GM19193 (cell line): ENCODE data around the gene RAB40C.
A peak's percentile ranks its signal among the peaks of the same experiment; 100 is the strongest.

Experiments used
- POLR2A ChIP-seq: IDR thresholded peaks from 4 replicates; pipeline ENCODE4 v1.6.1; 2011; ENCODE audit not compliant: insufficient read depth, insufficient read length; ENCODE audit errors: extremely low read depth

The RAB40C gene

DNA sequence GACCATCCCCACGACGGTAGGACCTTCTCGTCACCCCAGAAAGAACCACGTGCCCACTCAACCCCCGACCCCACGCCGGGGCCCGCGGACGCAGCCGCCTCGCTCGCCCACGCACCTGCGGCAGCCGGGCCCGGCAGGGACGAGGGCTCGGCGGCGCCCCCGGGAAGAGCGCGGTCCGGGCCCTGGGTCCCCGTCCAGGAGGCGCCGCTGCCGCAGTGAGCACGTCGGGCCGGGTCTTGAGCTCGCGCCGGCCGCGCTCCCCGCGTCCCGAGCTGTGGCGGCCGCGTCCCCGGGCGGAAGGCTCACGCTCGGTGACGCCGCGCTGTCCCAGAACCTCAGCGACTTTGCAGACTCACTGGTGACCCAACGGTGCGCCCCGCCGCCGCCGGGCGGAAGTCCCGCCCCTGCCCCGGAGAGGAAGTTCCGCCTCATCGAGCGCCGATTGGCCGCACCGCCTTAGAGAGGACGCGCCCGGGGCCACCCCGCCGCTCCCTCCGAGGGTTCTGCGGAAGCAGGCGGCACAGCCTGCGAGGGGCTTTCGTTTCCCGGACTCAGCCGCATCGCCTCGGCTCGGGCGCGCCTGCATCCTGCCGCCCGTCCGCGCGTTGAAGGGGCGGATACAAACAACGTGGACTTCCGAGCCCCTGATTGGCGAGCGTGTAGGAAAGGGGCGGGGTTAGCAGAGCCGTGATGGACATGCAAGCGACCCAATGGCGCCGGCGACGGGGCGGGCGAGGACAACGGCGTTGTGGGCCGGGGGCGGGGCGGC, 793 bp upstream of the RAB40C start:
- TF ChIP-seq POLR2A = peak; percentile 85

DNA sequence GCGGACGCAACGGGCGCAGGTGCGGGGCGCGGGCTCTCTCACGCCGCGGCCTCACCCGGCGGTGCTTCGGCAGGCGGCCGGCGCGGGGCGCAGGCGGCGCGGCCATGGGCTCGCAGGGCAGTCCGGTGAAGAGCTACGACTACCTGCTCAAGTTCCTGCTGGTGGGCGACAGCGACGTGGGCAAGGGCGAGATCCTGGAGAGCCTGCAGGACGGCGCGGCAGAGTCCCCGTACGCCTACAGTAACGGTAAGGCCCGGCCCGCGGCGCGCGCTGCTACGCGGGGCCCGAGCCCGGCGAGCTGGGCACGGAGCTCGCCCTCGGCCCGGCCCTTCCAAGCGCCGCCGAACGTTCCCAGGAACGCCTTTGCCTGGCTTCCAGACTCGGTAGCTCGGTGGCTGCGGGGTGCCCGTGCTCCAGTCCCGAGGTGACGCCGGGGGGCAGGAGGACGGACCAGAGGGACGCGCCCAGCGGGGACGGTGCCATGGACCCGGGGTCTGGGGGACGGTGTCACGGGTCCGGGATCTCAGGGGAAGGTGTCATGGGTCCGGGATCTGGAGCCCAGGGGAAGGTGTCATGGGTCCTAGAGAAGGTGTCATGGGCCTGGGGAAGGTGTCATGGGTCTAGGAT, 435 bp downstream of the RAB40C start:
- no peak for TF ChIP-seq POLR2A

DNA sequence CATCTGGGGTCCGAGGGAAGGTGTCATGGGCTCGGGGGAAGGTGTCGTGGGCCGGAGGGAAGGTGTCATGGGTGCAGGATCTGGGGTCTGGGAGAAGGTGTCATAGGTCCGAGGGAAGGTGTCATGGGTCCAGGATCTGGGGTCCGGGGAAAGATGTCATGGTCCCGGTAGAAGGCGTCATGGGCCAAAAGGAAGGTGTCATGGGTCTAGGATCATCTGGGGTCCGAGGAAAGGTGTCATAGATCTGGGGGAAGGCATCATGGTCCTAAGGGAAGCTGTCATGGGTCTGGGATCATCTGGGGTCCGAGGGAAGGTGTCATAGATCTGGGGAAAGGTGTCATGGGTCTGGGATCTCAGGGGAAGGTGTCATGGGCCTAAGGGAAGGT, 942 bp downstream of the RAB40C start:
- no peak for TF ChIP-seq POLR2A

GRCh38 chr16:591231-591630, 1.4 kb downstream of the RAB40C start:
- TF ChIP-seq POLR2A = no peak

DNA sequence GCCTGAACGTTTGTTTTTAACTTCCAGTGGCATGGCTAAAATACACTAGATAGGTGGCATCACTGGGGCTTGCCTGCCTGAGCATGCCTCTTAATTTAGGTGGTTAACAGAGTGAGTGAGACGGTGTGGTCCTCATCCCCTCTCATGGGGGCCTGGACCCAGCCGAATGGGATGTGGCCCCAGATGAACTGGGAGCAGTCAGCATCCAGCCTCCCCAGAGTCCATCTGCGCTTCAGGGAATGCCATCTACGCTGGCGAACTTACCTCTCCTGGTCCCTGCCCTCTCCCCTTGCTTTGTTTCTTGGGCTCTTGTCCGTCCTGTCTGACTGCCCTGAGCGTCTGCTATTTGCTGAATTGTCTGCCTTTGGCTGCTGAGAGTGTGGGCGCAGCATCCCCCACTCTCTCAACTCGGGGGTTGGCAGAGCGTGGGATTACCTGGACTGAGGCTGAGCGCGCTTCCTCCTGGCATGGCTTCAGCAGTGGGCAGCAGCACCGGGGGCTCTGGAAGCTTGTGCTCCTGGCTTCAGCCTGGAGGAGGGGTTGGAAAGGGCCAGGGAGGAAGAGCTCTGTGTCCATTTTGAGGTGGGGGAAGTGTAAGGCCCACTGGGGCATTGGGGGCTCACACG, 2.1 kb downstream of the RAB40C start:
- no peak for TF ChIP-seq POLR2A

DNA sequence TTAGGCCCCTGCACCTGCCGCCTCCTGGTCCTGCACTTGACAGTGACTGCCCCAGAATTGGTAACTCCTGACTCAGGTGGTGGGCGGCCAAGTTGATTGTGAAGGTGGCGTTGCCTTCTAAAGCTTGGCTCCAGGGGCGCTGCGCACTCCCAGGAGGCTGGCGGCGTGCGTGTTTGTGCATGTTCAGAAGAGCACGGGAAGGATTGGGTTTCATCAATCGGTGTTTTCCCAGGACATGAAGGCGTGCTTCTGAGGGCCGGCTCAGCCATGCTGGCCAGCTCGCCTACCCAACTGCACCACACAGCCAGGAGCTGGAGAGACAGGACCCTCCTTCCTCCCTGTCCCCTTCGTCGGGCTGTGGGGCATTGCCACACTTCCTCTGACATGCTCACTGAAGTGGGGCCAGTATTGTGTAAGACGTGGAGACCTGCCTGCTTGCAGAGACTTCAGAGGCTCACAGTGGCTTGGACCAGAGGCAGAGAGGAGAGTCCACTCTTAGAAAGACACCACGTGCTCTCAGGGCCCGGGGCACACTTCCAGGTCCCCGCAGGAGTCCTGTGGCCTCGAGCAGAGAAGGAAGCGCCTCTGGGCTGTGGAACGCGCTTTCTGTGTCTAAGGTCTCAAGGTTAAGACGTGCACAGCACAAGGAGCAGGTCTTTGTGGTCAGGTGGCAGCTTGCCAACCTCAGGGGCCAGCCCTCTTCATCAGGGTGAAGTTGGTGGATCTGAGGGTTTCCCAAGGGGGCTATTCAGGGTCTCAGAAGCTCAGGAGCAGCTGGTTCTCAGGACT, 2.8 kb downstream of the RAB40C start:
- no peak for TF ChIP-seq POLR2A

DNA sequence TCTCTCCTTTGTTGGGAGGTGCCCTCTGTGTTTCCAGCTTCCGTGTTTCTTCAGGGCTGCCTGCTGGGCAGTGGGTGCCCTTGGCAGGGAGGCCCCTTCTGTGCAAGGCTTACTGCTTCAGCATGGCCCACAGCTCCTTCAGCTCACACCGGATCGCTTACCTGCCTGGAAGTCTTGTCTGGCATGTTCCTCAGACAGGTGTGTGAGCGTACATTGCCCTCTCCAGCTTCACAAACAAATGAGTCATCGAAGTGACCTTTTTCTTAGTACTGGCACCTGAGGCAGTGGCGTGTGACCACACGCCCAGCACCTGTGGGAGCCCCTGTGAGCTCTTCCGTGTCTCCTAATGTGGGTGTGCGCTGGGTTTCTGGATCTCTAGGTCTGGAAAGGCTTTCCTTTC, 3.5 kb downstream of the RAB40C start:
- no peak for TF ChIP-seq POLR2A

DNA sequence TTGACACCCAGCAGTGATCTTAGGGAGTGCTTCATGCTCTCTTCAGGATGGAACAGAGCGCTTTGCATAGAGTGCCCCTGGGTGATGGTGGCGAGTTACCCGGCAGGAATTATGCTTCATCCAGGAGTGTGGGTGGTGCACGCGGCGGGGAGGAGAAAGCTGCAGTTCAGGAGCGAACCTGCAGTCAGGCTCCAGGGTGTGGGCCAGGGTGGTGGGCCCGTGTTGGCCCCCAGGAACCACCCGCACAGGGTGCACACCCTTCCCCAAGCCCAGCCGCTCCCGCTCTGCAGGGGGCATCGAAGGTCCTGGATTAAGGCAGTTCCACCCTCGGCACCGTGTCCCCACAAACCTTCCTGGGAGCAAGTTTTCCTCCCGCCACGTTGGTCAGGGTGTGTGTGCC, 3.9 kb downstream of the RAB40C start:
- no peak for TF ChIP-seq POLR2A

GRCh38 chr16:595094-595528, 5.2 kb downstream of the RAB40C start:
- TF ChIP-seq POLR2A = no peak

GRCh38 chr16:595942-596735, 6.3 kb downstream of the RAB40C start:
- TF ChIP-seq POLR2A = no peak

- no peak for TF ChIP-seq POLR2A
Measured at GRCh38 chr16:596736-597060, 6.8 kb downstream of the RAB40C start.

DNA sequence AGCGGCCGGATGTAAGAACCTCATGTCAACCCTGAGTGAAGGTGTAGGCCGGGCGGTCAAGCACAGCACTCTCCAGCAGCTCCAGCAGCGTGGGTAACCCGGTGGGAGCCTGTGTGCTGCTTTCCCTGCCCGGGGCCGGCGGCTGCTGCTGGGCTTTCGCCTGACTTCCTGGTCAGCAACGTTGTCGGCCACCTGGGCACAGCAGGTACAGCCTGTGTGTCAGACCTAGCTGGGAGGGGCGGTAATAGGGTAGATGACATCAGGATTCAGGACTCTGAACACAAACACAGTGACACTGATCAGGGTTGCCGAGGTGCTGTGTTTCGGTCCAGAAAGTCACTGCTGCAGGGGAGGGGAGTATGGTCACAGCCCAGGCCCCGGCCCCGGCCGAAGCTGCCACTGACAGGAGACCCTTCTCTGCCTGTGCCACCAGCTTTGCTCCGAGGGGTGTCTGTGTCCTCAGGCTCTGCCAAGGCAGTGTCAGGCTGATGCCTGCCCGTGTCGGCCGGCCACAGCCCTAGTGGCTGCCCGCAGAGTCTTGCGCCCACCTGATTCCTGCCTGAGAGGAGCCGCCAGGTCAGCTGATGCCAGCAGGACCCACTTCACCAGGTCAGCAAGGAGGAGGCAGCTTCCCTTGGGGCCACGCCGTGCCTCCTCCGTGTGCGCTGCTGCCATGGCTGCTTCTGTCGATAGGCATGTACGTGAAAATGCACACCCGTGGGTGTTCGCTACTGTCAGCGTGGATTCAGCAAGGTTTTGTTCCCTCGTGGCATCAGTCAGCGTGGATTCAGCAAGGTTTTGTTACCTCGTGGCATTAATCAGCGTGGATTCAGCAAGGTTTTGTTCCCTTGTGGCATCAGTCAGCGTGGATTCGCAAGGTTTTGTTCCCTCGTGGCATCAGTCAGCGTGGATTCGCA, 9.2 kb downstream of the RAB40C start:
- no peak for TF ChIP-seq POLR2A

DNA sequence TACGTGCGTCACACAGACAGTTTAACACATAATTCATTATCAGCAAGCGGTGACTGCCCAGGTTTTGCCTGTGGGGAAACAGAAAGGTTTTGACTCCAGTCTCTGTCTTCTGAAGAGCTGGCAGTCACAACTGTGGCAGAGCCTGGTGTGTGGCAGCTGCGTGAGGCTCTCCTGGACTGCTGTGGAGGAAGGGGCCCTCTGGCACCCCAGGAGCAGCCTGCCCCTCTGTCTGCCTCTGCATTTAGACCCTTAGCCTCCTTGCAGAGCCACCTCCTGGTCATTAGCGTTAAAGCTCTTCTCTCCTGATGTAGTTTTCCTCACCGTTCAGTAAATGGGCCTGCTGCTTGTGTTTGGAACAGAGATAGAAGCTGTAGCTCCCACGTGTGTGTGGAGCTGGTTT, 10.9 kb downstream of the RAB40C start:
- no peak for TF ChIP-seq POLR2A

DNA sequence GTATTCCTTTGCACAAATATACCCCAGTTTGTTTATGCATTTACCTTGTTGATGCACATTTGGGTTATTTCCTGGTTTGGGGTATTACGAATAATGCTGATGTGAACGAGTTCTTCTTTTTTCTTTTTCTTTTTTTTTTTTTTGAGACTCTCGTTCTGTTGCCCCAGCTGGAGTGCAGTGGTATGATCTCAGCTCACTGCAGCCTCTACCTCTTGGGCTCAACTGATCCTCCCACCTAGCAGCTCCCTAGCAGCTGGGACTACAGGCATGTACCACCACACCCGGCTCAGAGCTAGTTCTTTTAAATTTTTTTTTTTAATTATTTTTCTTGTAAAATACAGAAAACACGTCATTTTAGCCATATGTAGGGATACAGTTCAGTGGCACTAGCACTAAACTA, 14.1 kb downstream of the RAB40C start:
- no peak for TF ChIP-seq POLR2A

GRCh38 chr16:606656-607307, 16.9 kb downstream of the RAB40C start:
- no peak for TF ChIP-seq POLR2A
